CD4-positive, alpha-beta T cell treated with Interleukin-1 beta for 1 hour (primary cell): ENCODE measurements around the gene NEUROD4.

Experiments used
- DNase-seq, 2 donors: peaks; one replicate each; pipeline ENCODE4 v3.0.0-alpha.2; 2020 to 2022

NEUROD4 gene

GRCh38 chr12:54998958-54999510 lies 20.7 kb upstream of the NEUROD4 start:
- no peak for DNase-seq

DNA sequence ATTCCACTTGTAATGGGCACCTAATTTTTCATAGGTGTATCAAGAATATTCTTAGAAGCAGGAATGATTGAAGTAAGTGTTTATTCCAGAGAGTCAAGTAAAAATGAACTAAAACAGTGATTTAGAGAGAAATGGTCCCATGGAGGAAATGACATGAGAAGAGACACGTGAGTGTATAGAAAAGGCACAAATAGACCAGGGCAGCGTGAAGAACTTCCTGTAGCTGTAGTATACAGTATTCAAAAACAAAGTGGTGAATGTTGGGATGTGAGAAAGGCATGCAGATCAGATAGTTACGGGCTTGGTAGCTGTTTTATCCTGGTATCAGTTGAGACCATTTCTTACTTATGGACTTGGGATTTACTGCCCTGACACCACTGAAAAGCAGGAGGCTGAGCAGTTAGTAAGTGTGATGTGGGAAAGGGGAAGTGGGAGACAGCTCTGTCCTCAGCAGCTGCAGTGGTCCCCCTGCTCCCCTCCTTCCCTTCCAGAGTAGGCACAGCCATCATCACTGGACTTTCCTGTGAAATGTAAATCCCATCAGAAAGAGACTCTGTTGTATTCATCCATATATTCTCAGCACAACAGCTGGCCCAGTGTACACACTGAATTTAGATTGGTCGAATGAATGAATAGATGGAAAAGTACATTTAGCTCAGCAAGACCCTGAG lies 18.4 kb upstream of the NEUROD4 start:
- no peak for DNase-seq

- DNase-seq = no peak
Measured at GRCh38 chr12:55002355-55002754, 17.4 kb upstream of the NEUROD4 start.

GRCh38 chr12:55008944-55009585 lies 10.7 kb upstream of the NEUROD4 start:
- DNase-seq = no peak

GRCh38 chr12:55017416-55017925 lies 2.3 kb upstream of the NEUROD4 start:
- DNase-seq = no peak

DNA sequence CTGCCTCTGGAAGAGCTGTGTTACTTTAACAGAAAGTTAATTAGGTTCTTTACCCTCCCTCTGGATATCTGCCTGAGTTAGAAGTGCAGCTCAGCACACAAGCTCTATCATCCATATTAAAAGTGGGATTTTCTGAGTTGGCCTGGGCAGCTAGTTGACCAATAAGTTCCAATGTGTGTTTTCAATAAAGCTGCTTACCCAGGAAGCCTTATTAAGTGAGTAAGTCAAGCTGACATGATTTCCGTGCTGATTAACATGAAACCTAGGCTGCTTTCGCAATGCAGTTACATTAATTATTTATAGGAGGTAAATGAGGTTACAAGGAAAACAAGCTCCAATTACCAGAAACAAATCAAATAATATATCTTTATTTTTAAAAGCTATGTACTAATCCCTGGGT lies 4.8 kb downstream of the NEUROD4 start:
- no peak for DNase-seq

DNA sequence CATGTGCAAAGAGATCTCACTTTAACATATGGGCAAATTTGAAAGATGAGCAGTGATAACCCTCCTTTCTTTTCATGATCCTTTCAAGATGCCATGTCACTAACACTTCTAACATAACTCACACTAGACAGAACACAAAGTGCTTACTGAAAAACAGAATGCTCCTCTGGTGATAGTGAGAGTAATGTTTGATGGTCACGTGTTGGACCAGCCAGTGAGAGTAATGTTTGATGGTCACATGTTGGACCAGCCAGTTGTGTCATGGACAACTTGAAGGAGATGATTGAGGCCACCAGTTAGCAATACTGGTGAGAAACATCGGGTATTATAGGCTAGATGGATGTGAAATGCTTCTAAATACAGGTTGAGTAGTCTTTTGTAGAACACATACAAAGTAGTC lies 5.7 kb downstream of the NEUROD4 start:
- no peak for DNase-seq

DNA sequence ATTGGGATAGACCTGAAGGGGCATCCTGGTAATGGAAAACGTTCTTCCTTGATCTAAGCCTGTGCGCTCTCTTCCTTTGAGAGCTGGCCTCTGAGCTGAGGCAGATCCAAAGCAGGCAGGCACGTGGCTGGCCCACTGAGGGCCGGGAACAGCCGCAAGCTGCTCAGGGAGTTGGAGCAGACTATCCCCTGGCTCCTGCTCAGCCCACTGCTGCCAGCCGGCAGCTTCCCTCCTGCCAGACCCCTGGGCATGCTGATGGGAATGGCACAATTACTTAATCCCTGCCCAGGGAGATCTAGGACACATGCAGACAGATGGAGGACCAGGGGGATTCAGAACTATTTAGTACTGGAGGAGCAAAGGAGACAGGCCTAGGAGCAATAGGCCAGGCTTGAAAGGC lies 14.4 kb downstream of the NEUROD4 start:
- DNase-seq = no peak

- DNase-seq = no peak
Measured at GRCh38 chr12:55036326-55037115, 16.7 kb downstream of the NEUROD4 start.

DNA sequence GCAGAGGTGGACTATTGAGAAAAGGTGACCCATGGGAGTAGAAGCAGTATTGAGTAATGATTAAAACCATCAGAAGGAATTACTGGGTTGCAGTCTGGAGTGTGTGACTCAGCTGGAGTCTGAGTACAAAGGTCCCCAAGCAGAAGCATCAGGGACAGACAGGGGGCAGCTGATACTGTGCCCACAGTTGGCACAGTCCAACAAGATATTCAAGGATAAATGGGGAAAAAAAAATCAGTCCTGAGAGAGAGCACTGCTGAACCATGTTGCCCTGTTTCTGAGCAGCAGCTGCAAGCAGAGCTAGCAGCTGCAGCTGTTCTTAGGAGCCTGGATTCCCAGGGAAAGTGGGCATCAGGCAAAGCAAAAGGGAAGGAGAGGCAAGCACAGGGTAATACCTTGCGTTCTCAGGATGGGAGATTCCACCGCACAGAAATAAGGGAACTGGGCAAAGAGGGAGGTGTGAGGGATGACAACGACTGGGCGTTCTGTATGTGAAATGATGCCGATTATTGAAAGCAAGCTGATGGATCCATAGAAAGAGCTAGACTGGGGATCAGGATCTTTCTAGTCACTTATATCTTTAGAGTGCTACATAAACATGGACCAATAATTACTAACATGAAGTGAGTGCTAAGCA lies 17.7 kb downstream of the NEUROD4 start:
- DNase-seq = no peak

DNA sequence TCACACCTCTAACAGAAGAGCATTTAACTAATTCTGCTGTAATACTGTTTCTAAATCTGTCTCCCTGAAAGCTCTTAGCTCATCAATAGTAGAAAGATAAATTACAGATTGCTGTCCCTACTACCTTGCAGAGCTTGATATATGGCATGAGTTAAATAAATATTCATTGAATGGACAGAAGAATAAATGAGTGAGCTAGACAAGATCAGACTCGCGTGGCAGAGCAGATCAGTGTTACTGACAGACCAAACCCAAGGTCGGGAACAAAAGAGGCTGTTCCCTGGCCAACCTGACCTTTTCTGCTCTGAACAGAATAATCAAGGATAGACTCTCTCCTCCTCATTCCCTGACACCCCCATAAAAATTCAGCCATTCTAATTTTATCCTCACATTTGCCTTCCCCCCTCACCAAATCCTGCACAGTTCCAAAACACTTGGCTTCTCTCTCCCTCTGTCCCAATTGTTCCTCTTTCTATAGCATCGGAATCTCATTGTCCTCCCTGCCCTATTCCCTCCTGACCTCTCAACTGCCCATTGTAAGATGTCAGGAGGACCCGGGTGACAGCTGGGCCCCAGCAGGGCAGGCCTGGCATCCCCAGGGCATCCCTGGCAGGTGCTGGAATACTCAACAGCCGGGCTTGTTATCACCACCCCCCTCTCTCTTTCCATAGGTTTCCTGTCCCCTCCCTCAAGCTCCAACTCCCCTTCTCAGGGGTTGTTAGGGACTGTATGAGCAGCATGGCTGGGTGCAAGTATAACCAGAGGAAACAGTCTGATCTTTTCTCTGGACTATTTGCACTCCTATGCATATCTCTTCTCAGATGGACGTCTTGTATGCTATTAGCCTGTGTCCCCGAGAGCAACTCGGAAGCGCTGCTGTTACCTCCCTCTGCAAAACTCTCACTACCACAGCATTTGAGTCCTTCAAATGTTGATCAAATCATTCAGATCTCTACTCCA lies 19.9 kb downstream of the NEUROD4 start:
- DNase-seq = no peak

DNA sequence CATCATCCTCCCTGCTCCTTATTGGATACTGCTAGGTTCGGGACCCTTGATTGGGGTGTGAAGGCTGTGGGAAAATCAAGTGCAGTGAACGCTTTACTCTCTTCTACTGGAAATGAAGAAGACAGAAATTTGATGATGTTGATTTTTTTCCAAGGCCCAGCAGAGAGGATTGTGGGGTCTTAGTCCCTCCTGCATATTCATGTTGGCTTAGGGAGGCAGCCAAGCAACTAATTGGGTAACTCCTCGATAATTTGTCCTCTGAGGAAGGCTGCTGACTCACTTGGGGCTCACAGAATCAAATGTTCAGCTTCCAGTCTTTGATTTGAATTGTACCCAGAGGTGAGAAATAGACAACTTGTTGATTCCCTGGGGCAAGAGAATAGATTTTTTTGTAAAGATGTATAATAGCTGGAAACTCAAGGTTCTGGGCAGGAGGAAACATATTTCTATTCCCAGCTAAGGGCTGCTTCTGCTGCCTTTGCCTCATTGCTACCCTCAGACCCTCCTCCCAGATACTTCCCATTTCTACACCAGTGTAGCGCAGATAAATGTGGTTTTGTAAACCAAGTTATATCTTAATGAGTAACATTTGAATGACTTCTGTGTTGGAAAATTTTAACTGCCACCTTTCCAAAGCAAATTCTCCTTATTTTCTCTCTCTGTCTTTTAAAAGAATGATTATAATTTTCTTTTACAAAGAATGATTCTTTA lies 21.7 kb downstream of the NEUROD4 start:
- no peak for DNase-seq

GRCh38 chr12:55043542-55043941 lies 23.8 kb downstream of the NEUROD4 start:
- DNase-seq = peak in 1 of 2 donors; percentile 47

DNA sequence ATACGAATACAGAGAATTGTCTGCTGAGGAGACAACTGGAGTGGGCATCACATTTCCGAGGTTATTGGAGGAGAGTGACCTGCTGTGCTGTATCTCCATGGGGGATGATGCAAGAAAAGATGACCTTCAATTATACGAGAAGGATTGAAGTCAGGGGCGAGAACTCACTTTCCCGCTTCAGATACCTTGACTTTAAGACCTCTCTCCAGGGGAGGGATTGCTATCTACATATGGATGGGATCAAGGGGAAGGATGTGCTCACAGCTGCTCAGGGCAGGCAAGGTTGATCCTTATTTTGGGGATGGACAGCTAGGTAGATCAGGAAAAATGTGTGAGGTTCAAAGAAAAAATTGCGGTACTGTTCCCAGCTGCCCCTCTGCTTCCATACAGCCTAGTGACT lies 24.4 kb downstream of the NEUROD4 start:
- DNase-seq = no peak

- DNase-seq = no peak
Measured at GRCh38 chr12:55049676-55050075, 29.9 kb downstream of the NEUROD4 start.

- no peak for DNase-seq
Measured at GRCh38 chr12:55051197-55051947, 31.6 kb downstream of the NEUROD4 start.

DNA sequence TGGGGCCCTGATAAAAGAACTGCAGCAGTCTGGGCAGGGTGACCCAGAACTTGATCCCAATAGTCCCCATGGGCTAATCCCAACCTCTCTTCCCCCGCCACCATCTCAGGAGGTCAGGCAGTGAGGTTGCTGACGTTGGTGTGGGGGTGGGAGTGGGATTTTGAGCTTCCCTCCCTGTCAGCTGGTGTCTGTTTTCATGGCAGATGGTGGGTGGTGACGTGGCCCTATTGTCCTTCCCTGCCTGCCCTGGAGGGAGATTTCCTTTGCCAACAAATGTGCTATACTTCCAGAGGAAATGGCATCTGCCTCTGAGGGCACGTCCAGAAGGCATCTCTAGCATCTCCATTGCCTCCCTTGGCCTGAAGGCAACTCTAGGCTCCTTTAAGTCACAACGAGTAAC lies 37.7 kb downstream of the NEUROD4 start:
- DNase-seq = no peak

DNA sequence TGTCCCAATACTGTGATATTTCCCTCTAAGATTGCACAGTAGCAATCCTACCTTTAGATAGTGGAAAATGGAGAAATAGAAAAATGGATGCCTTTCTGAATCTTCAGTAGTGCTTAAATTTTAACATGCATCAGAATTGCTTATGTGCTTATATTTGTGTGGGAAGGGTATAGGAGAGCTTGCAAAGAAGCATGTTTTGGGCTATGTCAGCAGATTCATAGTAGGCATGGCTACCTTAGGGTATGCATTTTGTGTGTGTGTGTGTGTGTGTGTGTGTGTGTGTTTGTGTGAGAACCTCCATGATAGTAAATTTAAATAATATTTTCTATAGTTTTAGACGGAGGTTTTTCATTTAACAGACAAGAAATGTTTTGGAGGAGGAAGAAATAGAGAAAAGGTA lies 38.3 kb downstream of the NEUROD4 start:
- DNase-seq = no peak

GRCh38 chr12:55058776-55059175 lies 39.0 kb downstream of the NEUROD4 start:
- no peak for DNase-seq

GRCh38 chr12:55060470-55060869 lies 40.7 kb downstream of the NEUROD4 start:
- DNase-seq = no peak
